ENCODE measurements around the gene BAHCC1.

The BAHCC1 gene

DNA sequence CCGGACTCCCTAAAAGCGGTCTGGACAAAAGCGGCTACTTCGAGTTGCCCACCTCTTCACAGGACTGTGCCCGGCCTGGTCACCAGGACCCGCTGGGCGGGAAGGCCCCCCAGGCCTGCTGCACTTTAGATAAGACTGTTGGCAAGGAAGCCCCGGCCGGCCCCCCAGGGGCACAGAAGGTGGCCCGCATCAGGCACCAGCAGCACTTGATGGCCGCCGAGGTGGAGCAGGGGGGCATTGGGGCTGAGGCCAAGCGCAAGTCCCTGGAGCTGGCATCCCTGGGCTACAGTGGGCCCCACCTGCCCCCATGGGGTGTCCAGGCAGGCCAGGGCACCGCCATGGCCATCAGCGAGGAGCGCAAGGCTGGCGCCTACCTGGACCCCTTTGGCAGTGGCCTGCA lies 47.5 kb downstream of the BAHCC1 start:
- TF ChIP-seq, protein P1, sequence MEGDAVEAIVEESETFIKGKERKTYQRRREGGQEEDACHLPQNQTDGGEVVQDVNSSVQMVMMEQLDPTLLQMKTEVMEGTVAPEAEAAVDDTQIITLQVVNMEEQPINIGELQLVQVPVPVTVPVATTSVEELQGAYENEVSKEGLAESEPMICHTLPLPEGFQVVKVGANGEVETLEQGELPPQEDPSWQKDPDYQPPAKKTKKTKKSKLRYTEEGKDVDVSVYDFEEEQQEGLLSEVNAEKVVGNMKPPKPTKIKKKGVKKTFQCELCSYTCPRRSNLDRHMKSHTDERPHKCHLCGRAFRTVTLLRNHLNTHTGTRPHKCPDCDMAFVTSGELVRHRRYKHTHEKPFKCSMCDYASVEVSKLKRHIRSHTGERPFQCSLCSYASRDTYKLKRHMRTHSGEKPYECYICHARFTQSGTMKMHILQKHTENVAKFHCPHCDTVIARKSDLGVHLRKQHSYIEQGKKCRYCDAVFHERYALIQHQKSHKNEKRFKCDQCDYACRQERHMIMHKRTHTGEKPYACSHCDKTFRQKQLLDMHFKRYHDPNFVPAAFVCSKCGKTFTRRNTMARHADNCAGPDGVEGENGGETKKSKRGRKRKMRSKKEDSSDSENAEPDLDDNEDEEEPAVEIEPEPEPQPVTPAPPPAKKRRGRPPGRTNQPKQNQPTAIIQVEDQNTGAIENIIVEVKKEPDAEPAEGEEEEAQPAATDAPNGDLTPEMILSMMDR (conservative IDR thresholded peaks at IDR 0.05; ENCODE audit: control insufficient read depth, insufficient read depth, low read depth, low read length), result no peak
- no peak overlapping the region for H3K4me3 ChIP-seq (ENCODE audit: control insufficient read depth, low read depth, low read length)
- no peak for DNase-seq (ENCODE audit: low read depth)

DNA sequence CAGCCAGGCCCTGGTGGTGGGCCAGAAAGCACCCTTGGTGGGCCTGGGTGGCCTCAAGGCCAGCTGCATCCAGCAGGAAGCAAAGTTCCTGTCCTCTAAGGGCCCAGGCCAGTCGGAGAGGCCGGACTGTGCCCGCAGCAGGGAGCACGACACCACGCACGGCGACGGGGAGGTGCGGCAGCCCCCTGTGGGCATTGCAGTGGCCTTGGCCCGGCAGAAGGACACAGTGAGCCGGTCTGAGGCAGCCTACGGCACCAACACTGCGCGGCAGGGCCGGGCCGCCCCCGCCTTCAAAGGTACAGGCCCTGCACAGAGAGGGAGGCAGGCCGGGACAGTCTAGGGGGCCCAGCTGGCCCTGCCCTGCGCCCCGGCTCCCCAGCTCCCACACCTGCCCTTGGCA lies 48.0 kb downstream of the BAHCC1 start:
- no peak overlapping the region for H3K4me3 ChIP-seq (ENCODE audit: control insufficient read depth, low read depth, low read length)

DNA sequence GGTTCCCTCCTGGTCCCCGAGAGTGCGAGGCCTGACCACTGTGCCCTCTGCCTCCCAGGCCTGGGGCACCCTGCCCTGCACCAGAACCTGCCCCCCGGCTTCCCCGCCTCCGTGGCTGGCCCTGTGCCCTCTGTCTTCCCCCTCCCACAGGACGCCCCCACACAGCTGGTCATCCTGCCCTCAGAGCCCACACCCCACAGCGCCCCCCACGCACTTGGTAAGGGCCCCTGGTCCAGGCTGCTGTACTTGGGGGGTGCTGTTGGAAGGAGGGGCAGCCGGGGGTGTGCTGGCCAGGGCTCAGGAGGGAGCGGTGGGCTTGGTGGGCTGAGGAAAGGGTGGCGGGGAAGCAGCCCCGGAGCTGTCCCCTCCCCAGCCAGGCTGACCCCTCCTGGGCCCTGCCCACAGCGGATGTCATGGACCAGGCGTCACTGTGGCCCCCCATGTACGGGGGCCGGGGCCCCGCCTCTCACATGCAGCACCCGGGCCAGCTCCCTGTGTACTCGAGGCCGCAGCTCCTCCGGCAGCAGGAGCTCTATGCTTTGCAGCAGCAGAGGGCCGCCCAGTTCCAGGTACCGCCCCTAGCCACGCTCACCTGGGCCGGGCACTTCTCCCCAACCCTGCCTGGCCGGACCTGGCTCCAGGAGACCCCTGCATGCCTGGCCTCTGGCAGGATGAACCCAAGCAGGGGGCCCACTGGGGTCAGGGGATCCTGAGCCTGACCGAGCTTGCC lies 49.5 kb downstream of the BAHCC1 start:
- no peak for DNase-seq (ENCODE audit: low read depth)
- TF ChIP-seq, protein P1 (conservative IDR thresholded peaks at IDR 0.05; ENCODE audit: control insufficient read depth, insufficient read depth, low read depth, low read length), result no peak
- H3K4me3 ChIP-seq (ENCODE audit: control insufficient read depth, low read depth, low read length), result no peak overlapping the region

More for the DNA sequence above, 48.0 kb downstream of the BAHCC1 start:
- TF ChIP-seq, protein P1 (conservative IDR thresholded peaks at IDR 0.05; ENCODE audit: control insufficient read depth, insufficient read depth, low read depth, low read length), result no peak
- no peak for DNase-seq (ENCODE audit: low read depth)

DNA sequence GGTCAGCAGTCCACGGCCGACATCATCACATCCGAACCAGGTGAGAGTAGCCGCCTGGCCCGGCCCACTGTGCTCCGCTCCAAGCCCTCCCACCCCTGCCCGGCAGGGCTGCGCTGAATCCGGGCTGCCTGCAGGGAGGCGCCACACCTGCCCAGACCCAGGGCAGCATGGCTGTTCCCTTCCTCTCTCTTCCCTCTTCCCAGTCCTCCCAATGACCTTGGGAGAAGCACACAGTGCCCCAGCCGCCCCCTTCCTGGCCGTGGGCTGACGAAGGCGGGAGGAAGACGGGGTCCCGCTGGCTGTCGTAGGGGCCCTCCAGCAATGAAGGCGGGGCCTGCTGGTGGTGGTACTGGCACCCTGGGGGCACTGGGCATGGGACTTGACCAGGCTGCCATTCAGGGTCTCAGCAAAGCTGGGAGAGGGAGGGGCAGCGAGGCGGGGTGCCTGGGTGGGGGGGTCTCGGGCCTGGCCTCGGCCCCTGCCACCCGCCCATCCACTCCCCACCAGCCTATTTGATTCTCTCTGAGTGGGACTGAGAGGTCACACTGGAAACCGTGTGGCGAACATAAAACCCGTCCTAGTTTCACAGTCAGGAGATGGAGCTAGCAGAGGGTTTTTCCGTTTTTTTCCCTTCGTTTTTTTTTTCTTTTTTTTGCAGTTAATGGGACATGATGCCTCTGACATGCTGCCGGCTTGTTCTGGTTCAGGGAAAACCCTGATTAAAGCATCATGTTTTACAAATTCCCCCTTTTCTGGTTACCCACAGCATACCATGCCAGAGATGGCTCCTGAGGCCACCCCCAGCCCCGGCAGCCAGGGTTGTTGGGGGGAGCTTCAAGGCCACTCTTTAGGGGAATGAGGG lies 50.6 kb downstream of the BAHCC1 start:
- no peak for DNase-seq (ENCODE audit: low read depth)
- H3K4me3 ChIP-seq (ENCODE audit: control insufficient read depth, low read depth, low read length), result no peak overlapping the region
- TF ChIP-seq, protein P1 (conservative IDR thresholded peaks at IDR 0.05; ENCODE audit: control insufficient read depth, insufficient read depth, low read depth, low read length), result no peak

DNA sequence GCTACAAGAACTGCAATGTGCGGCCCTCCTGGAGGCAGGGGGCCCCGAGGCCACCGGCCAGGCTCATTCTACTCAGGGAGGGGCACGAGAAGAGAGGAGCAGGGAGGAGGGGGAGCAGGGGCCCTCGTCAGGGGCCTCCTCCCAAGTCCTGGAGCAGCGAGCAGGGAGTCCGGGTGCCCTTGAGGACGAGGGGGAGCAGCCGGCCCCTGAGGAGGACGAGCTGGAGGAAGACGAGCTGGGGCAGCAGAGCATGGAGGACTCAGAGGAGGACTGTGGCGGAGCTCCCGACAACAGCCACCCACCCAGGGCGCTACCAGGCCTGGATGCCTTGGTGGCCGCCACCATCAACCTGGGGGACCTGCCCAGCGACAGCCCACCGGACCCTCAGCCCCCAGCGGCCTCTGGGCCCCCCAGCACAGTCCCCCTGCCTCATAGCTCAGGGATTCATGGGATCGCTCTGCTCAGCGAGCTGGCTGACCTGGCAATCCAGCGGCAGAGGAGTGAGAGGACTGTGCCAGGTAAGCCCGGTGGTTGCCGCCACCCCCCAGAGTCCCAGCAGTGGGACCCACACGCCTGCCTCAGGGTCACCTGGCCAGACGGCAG lies 52.2 kb downstream of the BAHCC1 start:
- TF ChIP-seq, protein P1 (conservative IDR thresholded peaks at IDR 0.05; ENCODE audit: control insufficient read depth, insufficient read depth, low read depth, low read length), result no peak
- no peak overlapping the region for H3K4me3 ChIP-seq (ENCODE audit: control insufficient read depth, low read depth, low read length)
- no peak for DNase-seq (ENCODE audit: low read depth)

DNA sequence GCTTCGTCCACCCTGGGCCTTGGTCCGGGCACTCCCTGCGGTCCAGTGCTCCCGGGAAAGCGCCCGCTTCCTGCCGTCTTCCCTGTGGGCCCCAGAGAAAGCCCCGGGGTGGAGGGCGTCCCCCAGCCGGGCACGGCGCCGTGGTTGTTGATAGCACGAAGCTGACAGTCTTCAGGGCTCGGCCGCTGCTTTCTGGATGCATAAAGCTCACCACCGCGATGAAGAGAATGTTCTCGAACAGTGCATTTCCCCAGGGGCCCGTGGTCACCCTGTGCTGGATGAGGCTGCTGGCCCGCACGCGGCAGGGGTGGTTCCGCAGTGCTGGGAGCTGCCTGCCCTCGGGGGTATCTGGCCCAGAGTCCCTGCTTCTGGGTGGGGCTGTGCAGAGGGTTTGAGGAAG lies 53.2 kb downstream of the BAHCC1 start:
- TF ChIP-seq, protein P1 (conservative IDR thresholded peaks at IDR 0.05; ENCODE audit: control insufficient read depth, insufficient read depth, low read depth, low read length), result no peak
- H3K4me3 ChIP-seq (ENCODE audit: control insufficient read depth, low read depth, low read length), result no peak overlapping the region
- no peak for DNase-seq (ENCODE audit: low read depth)

Data from fibroblast of mammary gland (primary cell).